WERI-Rb-1 (cell line): Measurements from ENCODE around the gene FNDC3B.

Experiments used
- DNase-seq: peaks from one replicate; pipeline ENCODE4 v3.0.0-alpha.2; 2020
- H3K27ac ChIP-seq: fragments of 250-450 bp; sonication (Bioruptor Pico); 2 replicates; pipeline ENCODE4 v1.5.1; 2020; ENCODE audit warnings: mild to moderate bottlenecking, moderate library complexity
- H3K27me3 ChIP-seq: fragments of 250-450 bp; sonication (Bioruptor Pico); 2 replicates; pipeline ENCODE4 v1.5.1; 2021; ENCODE audit warnings: mild to moderate bottlenecking, low read depth, moderate library complexity; ENCODE audit not compliant: insufficient read depth, severe bottlenecking
- H3K36me3 ChIP-seq: fragments of 250-450 bp; sonication (Bioruptor Pico); 2 replicates; pipeline ENCODE4 v1.5.1; 2020; ENCODE audit warnings: mild to moderate bottlenecking, moderate library complexity
- H3K4me3 ChIP-seq: 2 replicates; pipeline ENCODE4 v1.5.1; 2011; ENCODE audit warnings: low read depth, mild to moderate bottlenecking, control low read depth, low read length
- H3K9me3 ChIP-seq: fragments of 250-450 bp; sonication (Bioruptor Pico); 2 replicates; pipeline ENCODE4 v1.5.1; 2021; ENCODE audit warnings: mild to moderate bottlenecking, moderate library complexity; ENCODE audit not compliant: severe bottlenecking
- TF ChIP-seq, protein P1 (sequence below): IDR thresholded peaks from 2 replicates; pipeline ENCODE4 v1.5.1; 2011; ENCODE audit warnings: low read depth, mild to moderate bottlenecking, control low read depth, inconsistent platforms, low read length

FNDC3B gene

DNA sequence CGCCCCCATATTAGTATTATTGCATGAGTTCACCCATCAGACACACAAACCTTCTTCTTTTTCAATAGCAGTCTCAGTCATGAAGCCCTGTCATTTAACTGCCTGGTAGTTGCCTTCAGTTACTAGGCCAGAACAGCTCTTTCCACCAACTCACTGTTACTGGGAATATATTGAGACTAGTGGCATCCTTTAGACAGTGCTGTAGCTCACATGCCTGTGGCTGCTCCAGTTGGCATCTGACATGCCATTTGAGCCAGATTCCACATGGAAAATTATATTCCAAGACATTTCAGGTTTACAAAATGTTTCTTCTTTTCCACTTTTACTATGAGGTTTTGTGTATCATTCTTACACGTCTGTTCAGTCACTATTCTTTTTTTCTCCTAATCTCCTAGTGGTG is 262.8 kb downstream of the FNDC3B start:
- no peaks in the 10 kb centered on the region for H3K27me3 ChIP-seq
- H3K36me3 ChIP-seq: peaks cover 7% of the 10 kb centered on the region
- H3K9me3 ChIP-seq: no peaks in the 10 kb centered on the region
- no peak overlapping the region for H3K27ac ChIP-seq
- H3K4me3 ChIP-seq: no peak overlapping the region
- no peak for DNase-seq
- TF ChIP-seq, protein P1, sequence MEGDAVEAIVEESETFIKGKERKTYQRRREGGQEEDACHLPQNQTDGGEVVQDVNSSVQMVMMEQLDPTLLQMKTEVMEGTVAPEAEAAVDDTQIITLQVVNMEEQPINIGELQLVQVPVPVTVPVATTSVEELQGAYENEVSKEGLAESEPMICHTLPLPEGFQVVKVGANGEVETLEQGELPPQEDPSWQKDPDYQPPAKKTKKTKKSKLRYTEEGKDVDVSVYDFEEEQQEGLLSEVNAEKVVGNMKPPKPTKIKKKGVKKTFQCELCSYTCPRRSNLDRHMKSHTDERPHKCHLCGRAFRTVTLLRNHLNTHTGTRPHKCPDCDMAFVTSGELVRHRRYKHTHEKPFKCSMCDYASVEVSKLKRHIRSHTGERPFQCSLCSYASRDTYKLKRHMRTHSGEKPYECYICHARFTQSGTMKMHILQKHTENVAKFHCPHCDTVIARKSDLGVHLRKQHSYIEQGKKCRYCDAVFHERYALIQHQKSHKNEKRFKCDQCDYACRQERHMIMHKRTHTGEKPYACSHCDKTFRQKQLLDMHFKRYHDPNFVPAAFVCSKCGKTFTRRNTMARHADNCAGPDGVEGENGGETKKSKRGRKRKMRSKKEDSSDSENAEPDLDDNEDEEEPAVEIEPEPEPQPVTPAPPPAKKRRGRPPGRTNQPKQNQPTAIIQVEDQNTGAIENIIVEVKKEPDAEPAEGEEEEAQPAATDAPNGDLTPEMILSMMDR: no peak

DNA sequence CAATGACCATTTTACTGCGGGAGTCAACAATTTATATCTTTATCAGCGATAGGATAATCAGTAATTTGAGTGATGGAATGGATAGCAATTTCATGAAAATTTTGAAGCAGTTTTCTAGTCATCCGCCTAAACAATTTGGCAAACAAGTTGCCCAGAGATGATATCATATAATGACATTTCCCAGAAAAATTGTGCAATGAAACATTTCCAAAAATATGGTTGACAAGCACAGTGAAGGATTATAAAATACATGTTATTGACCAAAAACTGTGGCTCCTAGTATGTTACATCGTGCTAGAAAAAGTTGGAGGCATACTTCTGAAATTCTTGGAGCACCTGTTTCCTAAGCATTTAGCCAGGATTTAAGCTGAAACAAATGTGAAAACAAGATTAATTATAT is 263.8 kb downstream of the FNDC3B start:
- TF ChIP-seq, protein P1: no peak
- H3K4me3 ChIP-seq: no peak overlapping the region
- no peaks in the 10 kb centered on the region for H3K9me3 ChIP-seq
- H3K27me3 ChIP-seq: no peaks in the 10 kb centered on the region
- no peak for DNase-seq
- peaks cover 11% of the 10 kb centered on the region for H3K36me3 ChIP-seq
- H3K27ac ChIP-seq: no peak overlapping the region

DNA sequence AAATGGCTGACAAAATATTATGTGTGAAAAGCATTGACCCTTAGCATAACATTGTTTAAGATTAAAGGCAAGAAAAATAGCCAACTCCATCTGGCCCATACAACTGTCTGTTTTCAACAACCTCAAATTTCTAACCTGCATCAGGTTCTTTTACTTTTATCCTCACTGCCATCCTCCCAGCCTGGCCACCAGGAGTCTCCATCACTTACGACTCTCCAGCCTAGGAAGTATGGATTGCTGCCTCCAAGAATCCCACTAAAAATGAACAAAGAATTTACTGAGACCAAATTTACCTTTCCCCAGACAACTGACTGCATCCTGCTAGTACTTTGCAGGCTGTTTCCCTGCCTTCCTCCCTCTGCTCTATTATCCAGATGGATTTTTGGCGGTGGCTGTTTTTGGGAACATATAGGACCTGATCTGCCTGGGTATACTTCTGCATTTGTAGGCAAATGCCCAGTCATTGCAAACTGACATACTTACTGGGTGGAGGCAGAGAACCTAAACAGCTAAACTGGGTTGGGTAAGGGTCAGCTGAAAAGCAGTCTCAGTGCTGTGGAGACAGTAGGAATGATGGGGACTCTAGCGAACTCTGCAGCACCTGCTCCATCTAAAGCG is 264.7 kb downstream of the FNDC3B start:
- Histone ChIP-seq H3K9me3 (no peaks in the 10 kb centered on the region), H3K27me3 (no peaks in the 10 kb centered on the region), H3K27ac (no peak overlapping the region), H3K36me3 (peaks cover 8% of the 10 kb centered on the region), H3K4me3 (no peak overlapping the region)
- no peak for DNase-seq
- TF ChIP-seq, protein P1: no peak

DNA sequence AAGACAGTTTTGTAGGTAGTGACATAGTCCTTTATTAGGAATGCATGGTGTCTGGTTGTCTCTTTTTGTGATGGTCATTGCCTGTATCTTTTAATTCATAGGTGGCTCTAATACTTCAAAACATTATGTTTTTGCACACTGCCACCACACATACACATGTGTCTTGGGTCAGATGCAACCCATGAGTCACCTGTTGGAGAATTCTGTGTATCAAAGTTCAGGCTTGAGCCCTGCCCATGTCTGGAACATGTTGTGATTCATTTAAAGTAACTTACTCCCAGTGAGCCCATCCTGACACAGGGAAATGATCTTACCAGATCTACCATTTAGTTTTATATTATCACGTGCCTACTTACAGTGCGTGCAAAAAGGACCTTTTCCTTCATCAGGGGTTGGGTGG is 266.2 kb downstream of the FNDC3B start:
- no peaks in the 10 kb centered on the region for H3K27me3 ChIP-seq
- no peaks in the 10 kb centered on the region for H3K9me3 ChIP-seq
- no peak overlapping the region for H3K4me3 ChIP-seq
- TF ChIP-seq, protein P1: no peak
- H3K36me3 ChIP-seq: peaks cover 5% of the 10 kb centered on the region
- DNase-seq: no peak
- no peak overlapping the region for H3K27ac ChIP-seq

DNA sequence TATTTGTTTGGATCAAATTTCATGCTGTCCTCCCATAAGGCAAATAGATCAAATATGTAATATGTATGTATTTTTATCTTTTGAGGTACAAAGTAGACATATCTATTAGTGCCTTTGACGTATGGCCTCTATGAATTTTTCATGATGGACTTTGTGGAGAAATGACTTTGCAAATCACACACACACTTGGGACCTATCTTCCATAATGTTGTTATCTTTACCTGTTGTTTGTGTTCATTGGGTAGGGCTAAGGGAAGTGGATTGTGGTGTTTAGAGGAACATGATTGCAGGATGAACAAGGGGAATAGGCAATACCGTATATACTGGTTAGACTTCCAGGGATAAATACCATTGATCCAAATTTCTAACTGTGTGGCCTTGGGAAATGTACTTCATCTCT is 266.6 kb downstream of the FNDC3B start:
- peaks cover 8% of the 10 kb centered on the region for H3K36me3 ChIP-seq
- no peaks in the 10 kb centered on the region for H3K9me3 ChIP-seq
- no peaks in the 10 kb centered on the region for H3K27me3 ChIP-seq
- DNase-seq: no peak
- H3K27ac ChIP-seq: no peak overlapping the region
- TF ChIP-seq, protein P1: no peak
- H3K4me3 ChIP-seq: no peak overlapping the region

DNA sequence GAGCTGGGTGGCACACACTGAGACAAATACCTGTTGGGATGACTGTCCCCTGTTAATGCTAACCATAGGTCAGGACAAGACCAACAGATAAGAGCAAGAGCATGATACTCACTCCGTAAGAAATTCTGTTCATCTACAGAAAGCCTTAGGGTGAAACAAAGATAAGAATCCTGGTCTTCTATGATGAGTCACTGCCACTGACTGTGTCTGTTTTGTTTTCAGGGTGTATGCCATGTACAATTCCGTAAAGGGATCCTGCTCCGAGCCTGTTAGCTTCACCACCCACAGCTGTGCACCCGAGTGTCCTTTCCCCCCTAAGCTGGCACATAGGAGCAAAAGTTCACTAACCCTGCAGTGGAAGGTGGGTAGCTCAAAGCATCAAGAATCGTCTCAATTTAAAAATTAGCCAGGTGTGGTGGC is 267.8 kb downstream of the FNDC3B start:
- no peak for DNase-seq
- H3K36me3 ChIP-seq: peaks cover 11% of the 10 kb centered on the region
- no peak overlapping the region for H3K27ac ChIP-seq

More for the DNA sequence above, 267.8 kb downstream of the FNDC3B start:
- no peaks in the 10 kb centered on the region for H3K9me3 ChIP-seq
- TF ChIP-seq, protein P1: no peak
- H3K4me3 ChIP-seq: no peak overlapping the region
- H3K27me3 ChIP-seq: no peaks in the 10 kb centered on the region
